H1 (cell line): Measurements from ENCODE around the gene PCP4L1. TPM values are rescaled to one million over a fixed set of nuclear protein-coding genes. Genes with fewer than 3 reads are reported as not detected.
A peak's percentile ranks its signal among the peaks of the same experiment; 100 is the strongest.

Experiments
- BCL11A ChIP-seq, 2 experiments: IDR thresholded peaks; one replicate each; pipeline ENCODE4 v1.6.1; 2011; ENCODE audit warnings: low read depth in 2 of 2, low read length in 2 of 2, mild to moderate bottlenecking in 2 of 2
- POLR2AphosphoS5 ChIP-seq: IDR thresholded peaks from 2 replicates; pipeline ENCODE4 v1.6.1; 2011; ENCODE audit warnings: low read depth, low read length
- RAD21 ChIP-seq, 2 experiments: IDR thresholded peaks in 1 of 2; conservative IDR thresholded peaks in 1 of 2; 2 replicates each; pipeline ENCODE4 v1.6.1; 2011; ENCODE audit warnings: low read depth in 2 of 2, low read length in 2 of 2, improper control_type of control experiment in 1 of 2, inconsistent platforms in 1 of 2, mild to moderate bottlenecking in 1 of 2, moderate library complexity in 1 of 2
- SIN3A ChIP-seq, 2 experiments: IDR thresholded peaks in 1 of 2; conservative IDR thresholded peaks in 1 of 2; 2 replicates each; pipeline ENCODE4 v1.6.1; 2011 to 2012; ENCODE audit warnings: low read length in 2 of 2, improper control_type of control experiment in 1 of 2, low read depth in 1 of 2, mild to moderate bottlenecking in 1 of 2
- SP1 ChIP-seq: IDR thresholded peaks from 2 replicates; pipeline ENCODE4 v1.6.1; 2011; ENCODE audit warnings: low read depth, low read length
- polyA plus RNA-seq, 7 experiments: library from polyadenylated mRNA; depleted of rRNA in 3 of 7; stranded (reverse) in 5 of 7; unstranded in 2 of 7; fragments of >200 nt in 5 of 7; fragments of 200-250 nt in 2 of 7; gene quantifications; 1 replicate in 5 of 7; 2 replicates in 1 of 7; 4 replicates in 1 of 7; pipeline versions ENCODE4 v1.2.1 to v1.2.3, GENCODE V29; 2011 to 2013; ENCODE audit warnings: missing spikeins in 2 of 7, mixed read lengths in 2 of 7
- total RNA-seq: library from RNA; stranded (reverse); fragmentation: NEBNext Ultra II Directional; extraction: Animal tissue kit (Norgen Biotek cat#: 25700); gene quantifications from 2 replicates; pipeline ENCODE4 v1.2.1, GENCODE V29; 2021
- TF ChIP-seq, protein P1 (sequence below): fragments of 300-600 bp; sonication (generic); IDR thresholded peaks from 2 replicates; pipeline ENCODE4 v1.7.1; 2012; ENCODE audit warnings: low read length, moderate library complexity, mild to moderate bottlenecking, inconsistent platforms; ENCODE audit not compliant: insufficient replicate concordance

The PCP4L1 gene
- total and polyA plus RNA-seq, 2 of the 8 experiments (the other 6 are each of a cell fraction or from before 2014, with no cell fraction given): 0.41 to 1.0 TPM

GRCh38 chr1:161229896-161230295, 28.6 kb upstream of the PCP4L1 start (continued):
- TF ChIP-seq RAD21 (IDR thresholded peaks at IDR 0.05 in 1 of 2, conservative IDR thresholded peaks at IDR 0.05 in 1 of 2; ENCODE audit: low read depth in 2 of 2, low read length in 2 of 2): peak; percentile 30 to 60
- no peak for TF ChIP-seq SIN3A (conservative IDR thresholded peaks at IDR 0.05 in 1 of 2, IDR thresholded peaks at IDR 0.05 in 1 of 2; ENCODE audit: low read depth in 1 of 2, low read length in 2 of 2)
- TF ChIP-seq, protein P1, sequence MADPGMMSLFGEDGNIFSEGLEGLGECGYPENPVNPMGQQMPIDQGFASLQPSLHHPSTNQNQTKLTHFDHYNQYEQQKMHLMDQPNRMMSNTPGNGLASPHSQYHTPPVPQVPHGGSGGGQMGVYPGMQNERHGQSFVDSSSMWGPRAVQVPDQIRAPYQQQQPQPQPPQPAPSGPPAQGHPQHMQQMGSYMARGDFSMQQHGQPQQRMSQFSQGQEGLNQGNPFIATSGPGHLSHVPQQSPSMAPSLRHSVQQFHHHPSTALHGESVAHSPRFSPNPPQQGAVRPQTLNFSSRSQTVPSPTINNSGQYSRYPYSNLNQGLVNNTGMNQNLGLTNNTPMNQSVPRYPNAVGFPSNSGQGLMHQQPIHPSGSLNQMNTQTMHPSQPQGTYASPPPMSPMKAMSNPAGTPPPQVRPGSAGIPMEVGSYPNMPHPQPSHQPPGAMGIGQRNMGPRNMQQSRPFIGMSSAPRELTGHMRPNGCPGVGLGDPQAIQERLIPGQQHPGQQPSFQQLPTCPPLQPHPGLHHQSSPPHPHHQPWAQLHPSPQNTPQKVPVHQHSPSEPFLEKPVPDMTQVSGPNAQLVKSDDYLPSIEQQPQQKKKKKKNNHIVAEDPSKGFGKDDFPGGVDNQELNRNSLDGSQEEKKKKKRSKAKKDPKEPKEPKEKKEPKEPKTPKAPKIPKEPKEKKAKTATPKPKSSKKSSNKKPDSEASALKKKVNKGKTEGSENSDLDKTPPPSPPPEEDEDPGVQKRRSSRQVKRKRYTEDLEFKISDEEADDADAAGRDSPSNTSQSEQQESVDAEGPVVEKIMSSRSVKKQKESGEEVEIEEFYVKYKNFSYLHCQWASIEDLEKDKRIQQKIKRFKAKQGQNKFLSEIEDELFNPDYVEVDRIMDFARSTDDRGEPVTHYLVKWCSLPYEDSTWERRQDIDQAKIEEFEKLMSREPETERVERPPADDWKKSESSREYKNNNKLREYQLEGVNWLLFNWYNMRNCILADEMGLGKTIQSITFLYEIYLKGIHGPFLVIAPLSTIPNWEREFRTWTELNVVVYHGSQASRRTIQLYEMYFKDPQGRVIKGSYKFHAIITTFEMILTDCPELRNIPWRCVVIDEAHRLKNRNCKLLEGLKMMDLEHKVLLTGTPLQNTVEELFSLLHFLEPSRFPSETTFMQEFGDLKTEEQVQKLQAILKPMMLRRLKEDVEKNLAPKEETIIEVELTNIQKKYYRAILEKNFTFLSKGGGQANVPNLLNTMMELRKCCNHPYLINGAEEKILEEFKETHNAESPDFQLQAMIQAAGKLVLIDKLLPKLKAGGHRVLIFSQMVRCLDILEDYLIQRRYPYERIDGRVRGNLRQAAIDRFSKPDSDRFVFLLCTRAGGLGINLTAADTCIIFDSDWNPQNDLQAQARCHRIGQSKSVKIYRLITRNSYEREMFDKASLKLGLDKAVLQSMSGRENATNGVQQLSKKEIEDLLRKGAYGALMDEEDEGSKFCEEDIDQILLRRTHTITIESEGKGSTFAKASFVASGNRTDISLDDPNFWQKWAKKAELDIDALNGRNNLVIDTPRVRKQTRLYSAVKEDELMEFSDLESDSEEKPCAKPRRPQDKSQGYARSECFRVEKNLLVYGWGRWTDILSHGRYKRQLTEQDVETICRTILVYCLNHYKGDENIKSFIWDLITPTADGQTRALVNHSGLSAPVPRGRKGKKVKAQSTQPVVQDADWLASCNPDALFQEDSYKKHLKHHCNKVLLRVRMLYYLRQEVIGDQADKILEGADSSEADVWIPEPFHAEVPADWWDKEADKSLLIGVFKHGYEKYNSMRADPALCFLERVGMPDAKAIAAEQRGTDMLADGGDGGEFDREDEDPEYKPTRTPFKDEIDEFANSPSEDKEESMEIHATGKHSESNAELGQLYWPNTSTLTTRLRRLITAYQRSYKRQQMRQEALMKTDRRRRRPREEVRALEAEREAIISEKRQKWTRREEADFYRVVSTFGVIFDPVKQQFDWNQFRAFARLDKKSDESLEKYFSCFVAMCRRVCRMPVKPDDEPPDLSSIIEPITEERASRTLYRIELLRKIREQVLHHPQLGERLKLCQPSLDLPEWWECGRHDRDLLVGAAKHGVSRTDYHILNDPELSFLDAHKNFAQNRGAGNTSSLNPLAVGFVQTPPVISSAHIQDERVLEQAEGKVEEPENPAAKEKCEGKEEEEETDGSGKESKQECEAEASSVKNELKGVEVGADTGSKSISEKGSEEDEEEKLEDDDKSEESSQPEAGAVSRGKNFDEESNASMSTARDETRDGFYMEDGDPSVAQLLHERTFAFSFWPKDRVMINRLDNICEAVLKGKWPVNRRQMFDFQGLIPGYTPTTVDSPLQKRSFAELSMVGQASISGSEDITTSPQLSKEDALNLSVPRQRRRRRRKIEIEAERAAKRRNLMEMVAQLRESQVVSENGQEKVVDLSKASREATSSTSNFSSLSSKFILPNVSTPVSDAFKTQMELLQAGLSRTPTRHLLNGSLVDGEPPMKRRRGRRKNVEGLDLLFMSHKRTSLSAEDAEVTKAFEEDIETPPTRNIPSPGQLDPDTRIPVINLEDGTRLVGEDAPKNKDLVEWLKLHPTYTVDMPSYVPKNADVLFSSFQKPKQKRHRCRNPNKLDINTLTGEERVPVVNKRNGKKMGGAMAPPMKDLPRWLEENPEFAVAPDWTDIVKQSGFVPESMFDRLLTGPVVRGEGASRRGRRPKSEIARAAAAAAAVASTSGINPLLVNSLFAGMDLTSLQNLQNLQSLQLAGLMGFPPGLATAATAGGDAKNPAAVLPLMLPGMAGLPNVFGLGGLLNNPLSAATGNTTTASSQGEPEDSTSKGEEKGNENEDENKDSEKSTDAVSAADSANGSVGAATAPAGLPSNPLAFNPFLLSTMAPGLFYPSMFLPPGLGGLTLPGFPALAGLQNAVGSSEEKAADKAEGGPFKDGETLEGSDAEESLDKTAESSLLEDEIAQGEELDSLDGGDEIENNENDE: no peak
- TF ChIP-seq POLR2AphosphoS5: no peak
- TF ChIP-seq BCL11A (IDR thresholded peaks at IDR 0.05; ENCODE audit: low read depth in 2 of 2, low read length in 2 of 2): no peak
- TF ChIP-seq SP1: no peak
